T-cell (primary cell): ENCODE measurements around the gene LMF2. TPM values are rescaled to one million over a fixed set of nuclear protein-coding genes. Genes with fewer than 3 reads are reported as not detected.

Experiments used
- ATAC-seq, 4 experiments: fragments of 200-7000 bp in 3 of 4; fragments of 150-1000 bp in 1 of 4; cut with Tn5 transposase; replicated peaks in 1 of 4; 1 replicate in 3 of 4; 2 replicates in 1 of 4; pipeline ENCODE4 v1.10.0; 2021; ENCODE audit warnings: moderate library complexity in 3 of 4, mild to moderate bottlenecking in 2 of 4, moderate number of reproducible peaks in 1 of 4
- CTCF ChIA-PET, 2 donors: fragments of 300-600 bp; sonication (Branson Sonifier 250); formaldehyde crosslinking; loops; one replicate each; lab custom pipeline; 2022; ENCODE audit warnings: antibody characterized with exemption in 2 of 2; lab: Charles Lee
- POLR2A ChIA-PET, 2 donors: fragments of 300-600 bp; sonication (Branson Sonifier 250); formaldehyde crosslinking; loops; one replicate each; lab custom pipeline; 2022; ENCODE audit warnings: antibody characterized with exemption in 2 of 2; lab: Charles Lee
- DNase-seq, 35 experiments: peaks; one replicate each; pipeline versions ENCODE4 v3.0.0 to v3.0.0-alpha.2; 2013 to 2023
- H3K27ac ChIP-seq: one replicate; pipeline ENCODE4 v1.5.1; 2013; ENCODE audit warnings: low read length
- H3K27me3 ChIP-seq, 2 experiments: replicated peaks in 1 of 2; 1 replicate in 1 of 2; 2 replicates in 1 of 2; pipeline versions ENCODE4 v1.6.1 to v1.7.0; 2013; ENCODE audit warnings: low read length in 1 of 2, mixed read lengths in 1 of 2; ENCODE audit not compliant: control insufficient read depth in 2 of 2, insufficient read depth in 2 of 2; ENCODE audit errors: extremely low read depth in 1 of 2
- H3K36me3 ChIP-seq, 2 donors: 1 replicate in 1 of 2; 2 replicates in 1 of 2; pipeline versions ENCODE4 v1.6.1 to v1.7.0; 2013; ENCODE audit warnings: low read length in 1 of 2; ENCODE audit not compliant: control insufficient read depth in 2 of 2, insufficient read depth in 1 of 2; ENCODE audit errors: extremely low read depth in 1 of 2
- H3K4me1 ChIP-seq, 2 experiments: 1 replicate in 1 of 2; 2 replicates in 1 of 2; pipeline versions ENCODE4 v1.6.1 to v1.7.0; 2013; ENCODE audit warnings: low read length in 2 of 2, mixed read lengths in 1 of 2; ENCODE audit not compliant: insufficient read depth in 2 of 2, control insufficient read depth in 1 of 2; ENCODE audit errors: extremely low read depth in 1 of 2
- H3K4me3 ChIP-seq, 2 donors: 1 replicate in 1 of 2; 2 replicates in 1 of 2; pipeline versions ENCODE4 v1.5.1 to v1.7.0; 2013; ENCODE audit warnings: mild to moderate bottlenecking in 2 of 2, low read length in 1 of 2, moderate library complexity in 1 of 2; ENCODE audit not compliant: control insufficient read depth in 1 of 2; ENCODE audit errors: extremely low read depth in 1 of 2
- H3K9me3 ChIP-seq: 2 replicates; pipeline ENCODE4 v1.7.0; 2013
- H3K27ac Mint-ChIP-seq, 2 donors: one replicate each; pipeline ENCODE4 v1.8.0; 2020 to 2021; ENCODE audit warnings: mild to moderate bottlenecking in 2 of 2, mixed read lengths in 2 of 2
- H3K27me3 Mint-ChIP-seq, 2 donors: one replicate each; pipeline ENCODE4 v1.8.0; 2021 to 2022; ENCODE audit warnings: mixed read lengths in 2 of 2
- H3K36me3 Mint-ChIP-seq: one replicate; pipeline ENCODE4 v1.8.0; 2021; ENCODE audit warnings: mixed read lengths
- H3K4me1 Mint-ChIP-seq, 3 donors: one replicate each; pipeline ENCODE4 v1.8.0; 2020 to 2022; ENCODE audit warnings: mixed read lengths in 3 of 3, mild to moderate bottlenecking in 1 of 3
- H3K4me3 Mint-ChIP-seq, 3 donors: one replicate each; pipeline ENCODE4 v1.8.0; 2020 to 2022; ENCODE audit warnings: mild to moderate bottlenecking in 3 of 3, mixed read lengths in 3 of 3, moderate library complexity in 3 of 3
- H3K9me3 Mint-ChIP-seq, 3 donors: one replicate each; pipeline ENCODE4 v1.8.0; 2020 to 2022; ENCODE audit warnings: mixed read lengths in 3 of 3
- WGBS: methylation state at CpG from one replicate; pipeline ENCODE4 v1.1.5; 2013; ENCODE audit warnings: missing lambda C conversion rate; ENCODE audit not compliant: insufficient coverage; 5-methylcytosine and 5-hydroxymethylcytosine counted together
- total RNA-seq, 35 experiments: library from RNA in 6 of 35; stranded (reverse) in 6 of 35; fragments of 120-200 nt in 1 of 35; gene quantifications; one replicate each; pipeline versions ENCODE4 v1.2.1 to v1.2.4 and lab custom pipeline; 2013 to 2026

LMF2 gene
- total RNA-seq, 5 donors from 2014 or later (not counting 1 experiment from before 2014, with no cell fraction given): 90.5 to 188 (median 185) TPM

DNA sequence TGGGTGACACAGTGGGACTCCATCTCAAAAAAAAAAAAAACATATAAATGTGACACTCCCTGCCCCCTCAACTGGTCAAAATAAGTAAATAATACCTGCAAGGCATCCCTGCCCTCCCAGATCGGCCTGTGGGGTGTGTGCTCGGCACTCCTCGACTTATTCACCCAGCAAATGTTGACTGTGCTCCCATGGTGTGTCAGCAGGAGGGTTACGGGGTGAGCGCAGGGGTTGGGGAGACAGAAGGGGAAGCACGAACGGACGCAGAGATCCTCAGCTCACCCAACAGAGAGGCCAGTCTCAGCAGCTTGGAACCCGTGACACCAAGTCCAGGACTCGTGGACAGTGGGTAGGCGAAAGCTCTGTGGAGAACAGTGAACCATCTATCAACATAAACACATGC lies 27.8 kb downstream of the LMF2 start:
- Histone ChIP-seq H3K27me3 (peaks cover 0 to 30% of the 10 kb centered on the region in 2 experiments), H3K4me3 (no peak overlapping the region), H3K4me1 (peaks cover 6 to 31% of the 10 kb centered on the region in 2 experiments), H3K36me3 (no peaks in the 10 kb centered on the region), H3K27ac (no peak overlapping the region), H3K9me3 (no peaks in the 10 kb centered on the region)
- Mint-ChIP-seq H3K9me3 (no peaks in the 10 kb centered on the region), H3K4me3 (peak overlapping the region; percentile 59 to 75 (median 74)), H3K27ac (peak overlapping the region in 1 of 2 donors; percentile 14), H3K36me3 (no peaks in the 10 kb centered on the region), H3K27me3 (peaks cover 0 to 5% of the 10 kb centered on the region in 2 donors), H3K4me1 (peaks cover 12 to 14% (median 12%) of the 10 kb centered on the region in 3 donors)
- WGBS: 84% methylated on average over 5 of the region's 11 CpGs
- ATAC-seq (no peak), DNase-seq (no peak)
- POLR2A ChIA-PET: interaction anchor here in 1 of 2 donors (0.6 kb wide), 1 partner anchor 58 kb away, joined by 3 read pairs; no protein-coding TSS in a partner anchor
- CTCF ChIA-PET: interaction anchor here in 1 of 2 donors (0.5 to 1.4 kb wide), 2 partner anchors 9 to 210 kb away, joined by 3 to 6 read pairs; partner anchors contain the start of gene MAPK11

DNA sequence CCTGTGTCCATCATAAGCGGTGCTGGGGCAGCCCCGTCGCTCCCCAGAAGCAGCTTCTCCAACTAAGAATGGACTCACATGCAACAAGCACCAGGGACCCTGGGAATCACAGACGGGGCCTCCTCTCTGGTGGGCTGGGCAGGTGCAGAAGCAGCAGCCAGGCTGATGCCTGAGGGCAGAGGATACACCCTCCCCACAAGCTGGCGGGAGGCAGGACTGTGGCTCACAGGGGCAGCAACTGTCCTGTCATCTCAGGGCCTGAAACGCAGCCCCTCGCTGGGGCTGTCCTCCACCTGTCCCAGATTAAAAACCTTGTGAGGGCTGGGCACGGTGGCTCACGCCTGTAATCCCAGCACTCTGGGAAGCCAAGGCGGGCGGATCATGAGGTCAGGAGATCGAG lies 29.6 kb downstream of the LMF2 start:
- ChIA-PET CTCF (interaction anchor here in 1 of 2 donors (0.6 kb wide), 1 partner anchor 143 kb away, joined by 6 read pairs; no protein-coding TSS in a partner anchor), POLR2A (no interaction called here)
- Histone ChIP-seq H3K4me1 (peaks cover 12 to 38% of the 10 kb centered on the region in 2 experiments), H3K27ac (no peak overlapping the region), H3K36me3 (no peaks in the 10 kb centered on the region), H3K4me3 (no peak overlapping the region), H3K9me3 (no peaks in the 10 kb centered on the region), H3K27me3 (peaks cover 0 to 17% of the 10 kb centered on the region in 2 experiments)
- peaks cover 8% of the 10 kb centered on the region for H3K36me3 Mint-ChIP-seq
- no peak overlapping the region for H3K4me3 Mint-ChIP-seq
- H3K9me3 Mint-ChIP-seq: no peaks in the 10 kb centered on the region
- WGBS: 95% methylated on average over 9 of the region's 12 CpGs
- ATAC-seq (no peak), DNase-seq (no peak)
- H3K4me1 Mint-ChIP-seq: peaks cover 24 to 26% (median 25%) of the 10 kb centered on the region in 3 donors
- H3K27ac Mint-ChIP-seq: no peak overlapping the region
- peaks cover 0 to 5% of the 10 kb centered on the region in 2 donors for H3K27me3 Mint-ChIP-seq

DNA sequence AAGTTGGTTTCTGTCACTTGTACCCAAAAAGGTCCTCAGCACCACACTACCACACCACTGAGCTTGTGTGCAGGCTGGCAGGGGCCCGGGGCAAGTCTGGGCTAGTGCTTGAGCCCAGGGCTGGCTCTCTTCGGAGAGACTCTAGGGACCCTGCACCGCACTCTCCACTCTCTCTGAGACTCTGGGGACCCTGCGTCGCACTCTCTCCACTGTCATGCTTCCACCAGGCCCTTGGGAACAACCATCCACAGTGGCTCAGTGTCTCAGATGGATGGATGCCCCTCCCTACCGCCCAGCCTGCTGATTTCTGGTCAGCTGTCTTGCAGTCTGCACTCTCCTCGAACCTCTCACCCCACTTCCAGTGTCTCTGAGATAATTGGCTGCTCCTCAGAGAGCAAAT lies 30.6 kb downstream of the LMF2 start:
- Mint-ChIP-seq H3K27ac (peak overlapping the region in 1 of 2 donors; percentile 5), H3K27me3 (peaks cover 0 to 5% of the 10 kb centered on the region in 2 donors), H3K36me3 (peaks cover 8% of the 10 kb centered on the region), H3K9me3 (no peaks in the 10 kb centered on the region), H3K4me3 (peak overlapping the region; percentile 64 to 91 (median 71)), H3K4me1 (peaks cover 34 to 37% (median 36%) of the 10 kb centered on the region in 3 donors)
- Histone ChIP-seq H3K27me3 (peaks cover 0 to 7% of the 10 kb centered on the region in 2 experiments), H3K36me3 (no peaks in the 10 kb centered on the region), H3K4me3 (no peak overlapping the region), H3K27ac (no peak overlapping the region), H3K4me1 (peaks cover 18 to 38% of the 10 kb centered on the region in 2 experiments), H3K9me3 (no peaks in the 10 kb centered on the region)
- ChIA-PET POLR2A (no interaction called here), CTCF (no interaction called here)
- DNase-seq (no peak), ATAC-seq (no peak)
- WGBS: 87% methylated on average over 7 of the region's 7 CpGs

DNA sequence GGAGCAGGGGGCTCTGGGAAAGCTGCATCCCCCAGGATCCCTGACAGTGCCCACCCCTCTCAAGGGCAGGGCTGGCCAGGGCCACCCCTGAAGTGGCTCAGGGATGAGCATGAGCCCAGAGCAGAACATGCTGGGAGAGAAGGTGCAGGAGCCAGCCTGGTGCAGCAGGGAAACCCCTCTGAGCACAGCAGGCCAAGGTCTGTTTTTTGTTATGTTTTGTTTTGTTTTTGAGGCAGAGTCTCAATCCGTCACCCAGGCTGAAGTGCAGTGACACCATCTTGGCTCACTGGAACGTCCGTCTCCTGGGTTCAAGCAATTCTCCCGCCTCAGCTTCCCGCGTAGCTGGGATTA lies 31.9 kb downstream of the LMF2 start:
- H3K4me3 ChIP-seq: peak overlapping the region in 1 of 2 donors; percentile 65
- H3K4me1 Mint-ChIP-seq: peaks cover 47 to 49% (median 47%) of the 10 kb centered on the region in 3 donors
- H3K4me3 Mint-ChIP-seq: peak overlapping the region; percentile 64 to 91 (median 71)
- 64% methylated on average over 4 of the region's 6 CpGs for WGBS
- no peak for DNase-seq
- H3K4me1 ChIP-seq: peaks cover 29 to 43% of the 10 kb centered on the region in 2 experiments
- ChIA-PET CTCF (no interaction called here), POLR2A (no interaction called here)
- peaks cover 8% of the 10 kb centered on the region for H3K36me3 Mint-ChIP-seq
- ATAC-seq: no peak
- peaks cover 0 to 5% of the 10 kb centered on the region in 2 donors for H3K27me3 Mint-ChIP-seq
- no peaks in the 10 kb centered on the region for H3K9me3 Mint-ChIP-seq
- H3K36me3 ChIP-seq: peaks cover 0 to under 1% of the 10 kb centered on the region in 2 donors
- peak overlapping the region; percentile 63 to 77 for H3K27ac Mint-ChIP-seq
- H3K27me3 ChIP-seq: peaks cover 0 to 6% of the 10 kb centered on the region in 2 experiments
- H3K9me3 ChIP-seq: no peaks in the 10 kb centered on the region
- H3K27ac ChIP-seq: peak overlapping the region; percentile 65

DNA sequence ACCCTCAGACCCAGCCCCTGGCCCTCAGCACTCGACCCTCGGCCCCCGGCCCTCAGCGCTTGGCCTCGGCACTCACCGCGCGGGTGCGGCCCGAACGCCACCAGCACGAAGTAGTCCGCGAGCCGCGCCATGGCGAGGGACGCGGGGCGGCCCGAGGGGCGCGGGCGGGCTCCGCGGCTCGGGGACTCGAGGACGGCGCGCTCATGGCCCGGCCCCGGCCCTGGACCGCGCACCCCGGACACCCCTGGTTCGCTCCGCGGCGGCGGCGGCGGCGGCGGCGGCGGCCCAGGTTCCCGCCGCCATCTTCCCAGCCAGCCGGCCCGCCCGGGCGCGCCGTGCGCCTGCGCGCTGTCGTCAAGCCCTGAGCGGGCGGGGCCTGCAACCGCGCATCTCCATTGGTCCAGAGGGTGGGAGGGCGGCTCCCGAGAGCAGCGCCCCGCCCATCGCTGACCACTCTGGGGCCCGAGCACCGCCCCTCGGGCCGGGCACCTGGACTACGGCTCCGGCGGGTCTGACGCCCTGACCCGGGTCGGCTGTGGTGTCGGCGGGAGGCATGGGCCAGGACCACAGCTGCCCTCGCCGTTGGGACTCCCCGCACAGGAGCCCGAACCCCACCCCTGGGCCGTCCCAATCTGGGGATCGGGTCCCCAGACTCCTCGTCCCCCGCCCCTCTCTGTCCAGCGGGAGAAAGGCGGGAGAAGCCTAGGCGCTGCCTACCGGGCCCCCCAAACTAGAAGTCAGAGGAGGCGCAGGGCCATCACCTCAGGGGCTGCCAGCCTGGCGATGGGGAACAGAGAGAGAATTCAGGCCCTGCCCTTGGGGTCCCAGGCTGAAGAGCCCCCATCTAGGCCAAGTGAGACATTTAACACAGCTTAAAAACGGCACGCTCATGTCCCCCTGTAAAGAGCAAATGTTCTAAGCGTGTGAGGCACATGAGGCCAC lies 32.5 kb downstream of the LMF2 start, which contains the start of gene SBF1:
SBF1 (minus strand) TSS at position 326 of the 942 bp plus-strand sequence; CDS start at position 131, 195 bp downstream.
- peak; percentile 70 to 74 (median 72) for ATAC-seq
- Mint-ChIP-seq H3K9me3 (no peaks in the 10 kb centered on the region), H3K36me3 (peaks cover 8% of the 10 kb centered on the region), H3K27me3 (peaks cover 0 to under 1% of the 10 kb centered on the region in 2 donors), H3K4me3 (peak within 1 kb of the TSS; percentile 91 to 93 (median 92)), H3K27ac (peak within 1 kb of the TSS; percentile 97 to 98), H3K4me1 (peaks cover 46 to 51% (median 49%) of the 10 kb centered on the region in 3 donors)
- WGBS: 3% methylated on average over 97 of the region's 97 CpGs
- H3K9me3 ChIP-seq: no peaks in the 10 kb centered on the region
- peaks cover 34 to 49% of the 10 kb centered on the region in 2 experiments for H3K4me1 ChIP-seq
- peaks cover 0 to 2% of the 10 kb centered on the region in 2 experiments for H3K27me3 ChIP-seq
- H3K27ac ChIP-seq: peak within 1 kb of the TSS; percentile 65
- ChIA-PET CTCF (no interaction called here), POLR2A (no interaction called here)
- peak; percentile 70 to 93 (median 81) for DNase-seq
- H3K36me3 ChIP-seq: peaks cover 0 to 3% of the 10 kb centered on the region in 2 donors
- peak within 1 kb of the TSS; percentile 72 to 78 for H3K4me3 ChIP-seq
